Measurements from ENCODE around the gene CEACAM3.
"Not testable (repeated sequence)": the region's sequence is repeated elsewhere in the genome, so short reads cannot be mapped to it uniquely, and the experiment has no call there.

Gene CEACAM3

DNA sequence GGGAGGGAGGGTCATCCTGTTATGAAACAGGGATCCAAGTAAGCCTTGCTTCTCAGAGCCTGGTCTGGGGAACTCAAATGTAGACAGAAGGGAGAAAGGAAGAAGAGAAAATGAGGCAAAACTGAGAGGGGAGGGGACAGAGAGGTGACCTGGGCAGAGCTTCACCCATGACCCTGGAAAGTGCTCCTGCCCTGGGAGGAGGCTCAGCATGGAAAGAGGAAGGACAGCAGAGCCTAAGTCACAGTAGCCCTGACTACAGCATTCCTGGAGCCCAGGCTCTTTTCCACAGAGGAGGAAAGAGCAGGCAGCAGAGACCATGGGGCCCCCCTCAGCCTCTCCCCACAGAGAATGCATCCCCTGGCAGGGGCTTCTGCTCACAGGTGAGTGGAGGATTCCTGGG, at the start of gene CEACAM3:
CEACAM3 (plus strand) TSS at position 226 of the 400 bp plus-strand sequence; CDS start at position 317, 91 bp downstream.
- DNase-seq, result no peak

DNA sequence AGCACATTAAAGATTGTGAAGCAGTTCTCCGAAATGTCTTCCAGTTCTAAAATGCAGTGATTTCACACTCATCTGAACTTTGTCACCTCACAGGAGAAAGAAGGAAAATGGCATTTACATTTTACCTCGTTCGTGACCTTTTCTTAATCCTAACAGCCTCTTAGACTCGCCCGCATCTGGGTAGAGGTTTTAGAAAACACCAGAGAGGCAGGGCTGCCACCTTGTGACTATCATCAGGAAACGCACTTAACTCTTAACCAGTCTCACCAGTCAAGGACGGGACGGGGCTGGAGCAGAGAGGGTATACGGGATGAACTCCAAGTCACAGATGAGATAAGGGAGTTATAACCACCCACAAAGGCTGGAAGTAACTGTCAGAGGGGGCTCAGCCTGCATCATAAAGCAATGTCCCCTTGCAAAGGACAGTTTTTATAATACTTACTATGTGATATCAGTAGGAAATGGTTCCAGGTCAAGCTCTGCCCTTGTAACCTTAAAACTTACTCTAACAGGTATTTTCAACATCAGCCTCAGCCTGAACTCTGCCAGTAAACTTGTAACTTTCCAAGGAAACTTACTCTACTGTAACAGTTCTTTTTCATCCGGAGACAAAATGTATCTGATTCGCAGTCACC, 49.7 kb upstream of the CEACAM3 start:
- peak; percentile 90 for DNase-seq

DNA sequence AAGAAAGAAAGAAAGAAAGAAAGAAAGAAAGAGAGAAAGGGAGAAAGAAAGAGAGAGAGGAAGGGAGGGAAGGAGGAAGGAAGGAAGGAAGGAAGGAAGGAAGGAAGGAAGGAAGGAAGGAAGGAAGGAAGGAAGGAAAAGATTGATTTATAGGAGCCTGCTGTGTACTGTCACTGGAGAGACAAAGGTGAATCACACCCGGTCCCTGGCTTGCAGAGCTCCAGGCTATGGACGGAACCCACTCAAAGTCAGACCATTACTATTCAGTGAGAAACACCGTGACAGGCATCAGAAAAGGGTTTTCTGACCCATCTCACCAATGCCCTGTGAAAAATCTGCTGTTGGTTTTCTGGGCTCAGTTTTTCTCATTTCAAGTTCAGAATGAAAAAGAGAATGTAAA, 48.4 kb upstream of the CEACAM3 start:
- no peak for DNase-seq

- peak; percentile 94 for DNase-seq
Measured at GRCh38 chr19:41750248-41751134, 45.9 kb upstream of the CEACAM3 start.

DNA sequence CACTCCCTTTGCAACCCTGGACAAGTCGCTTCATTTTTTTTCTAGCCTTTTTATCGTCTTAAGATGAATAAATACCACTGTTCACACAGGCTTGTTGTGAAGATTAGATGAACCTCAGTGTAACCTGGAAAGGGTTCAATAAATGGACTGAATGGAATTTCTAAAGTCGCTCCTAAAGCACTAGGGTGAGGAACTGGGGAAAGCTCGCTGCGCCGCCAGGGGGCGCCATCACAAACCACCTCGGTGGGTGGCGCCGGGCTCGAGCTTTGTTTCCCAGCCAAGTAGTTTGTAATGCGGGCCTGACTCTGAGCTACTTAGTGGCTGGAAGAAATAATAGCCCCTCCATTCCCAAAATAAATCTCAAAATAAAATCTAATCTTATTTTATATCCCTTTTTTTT, 43.2 kb upstream of the CEACAM3 start:
- DNase-seq, result peak; percentile 79

DNA sequence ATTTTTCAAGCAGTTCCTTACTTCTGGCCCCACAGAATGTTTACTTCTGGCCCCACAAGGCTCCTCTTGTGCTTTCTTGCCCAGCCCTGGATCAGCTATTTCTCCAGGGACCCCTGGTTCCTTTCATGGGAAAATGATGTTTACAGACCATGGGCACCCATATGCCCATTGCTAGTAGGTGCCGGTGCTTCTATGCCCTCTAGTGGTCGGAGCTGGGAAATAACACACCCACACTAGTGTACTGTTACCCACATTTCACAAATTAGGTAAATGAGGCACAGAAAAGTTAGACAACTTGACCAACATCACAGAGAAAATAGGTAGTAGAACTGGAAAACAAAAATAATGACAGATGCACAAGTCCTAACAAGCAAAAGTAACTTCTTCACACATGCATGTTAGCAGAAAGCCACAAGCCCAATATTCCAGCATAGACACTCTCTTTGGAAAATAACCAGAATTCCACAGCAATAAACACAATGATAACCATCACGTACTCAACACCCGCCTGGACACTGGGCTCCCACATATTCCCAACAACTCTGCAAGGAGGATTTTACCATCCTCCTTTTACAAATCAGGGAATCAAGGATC, 42.4 kb upstream of the CEACAM3 start:
- DNase-seq, result peak; percentile 46

DNA sequence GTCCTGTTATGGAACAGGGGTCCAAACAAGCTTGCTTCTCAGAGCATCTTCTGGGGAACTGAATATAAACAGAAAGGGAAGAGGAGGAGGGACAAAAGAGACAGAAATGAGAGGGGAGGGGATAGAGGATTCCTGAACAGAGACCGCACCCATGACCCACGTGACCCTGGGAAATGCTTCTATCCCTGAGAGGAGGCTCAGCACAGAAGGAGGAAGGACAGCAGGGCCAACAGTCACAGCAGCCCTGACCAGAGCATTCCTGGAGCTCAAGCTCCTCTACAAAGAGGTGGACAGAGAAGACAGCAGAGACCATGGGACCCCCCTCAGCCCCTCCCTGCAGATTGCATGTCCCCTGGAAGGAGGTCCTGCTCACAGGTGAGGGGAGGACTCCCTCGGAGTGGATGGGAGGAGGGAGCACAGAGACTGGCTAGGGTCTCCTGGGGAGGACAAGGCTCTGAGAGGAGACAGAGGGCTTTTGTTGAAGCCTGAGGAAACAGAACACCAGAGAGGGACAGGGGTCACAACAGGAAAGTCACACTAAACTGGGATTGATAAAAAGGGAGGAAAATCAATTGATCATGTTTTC, 41.0 kb upstream of the CEACAM3 start, which contains the start of gene CEACAM6:
CEACAM6 (plus strand) TSS at position 203 of the 586 bp plus-strand sequence; CDS start at position 312, 109 bp downstream.
- DNase-seq, result no peak

DNA sequence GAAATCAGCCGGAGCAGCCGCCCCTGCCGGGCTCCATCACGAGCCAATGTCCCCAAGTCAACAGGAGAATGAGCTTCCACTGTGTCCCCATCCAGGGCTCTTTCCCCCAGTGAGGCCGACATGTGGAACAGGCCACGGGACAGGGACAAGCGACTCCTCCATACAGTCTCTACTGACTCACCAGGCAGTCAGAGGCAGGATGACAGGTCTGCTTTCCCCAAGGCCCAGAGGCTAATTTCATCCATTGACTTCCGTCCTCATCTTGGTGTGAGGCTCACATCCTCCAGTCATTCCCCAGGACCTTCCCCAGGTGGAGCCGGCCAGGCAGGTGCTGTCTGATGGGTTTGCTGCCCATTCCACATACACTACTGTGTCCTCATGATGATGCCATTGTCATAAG, 37.5 kb upstream of the CEACAM3 start:
- no peak for DNase-seq

GRCh38 chr19:41767115-41767514, 29.3 kb upstream of the CEACAM3 start:
- no peak for DNase-seq

GRCh38 chr19:41768105-41768504, 28.3 kb upstream of the CEACAM3 start:
- not testable (repeated sequence) for DNase-seq

GRCh38 chr19:41769608-41770007, 26.8 kb upstream of the CEACAM3 start:
- no peak for DNase-seq

DNA sequence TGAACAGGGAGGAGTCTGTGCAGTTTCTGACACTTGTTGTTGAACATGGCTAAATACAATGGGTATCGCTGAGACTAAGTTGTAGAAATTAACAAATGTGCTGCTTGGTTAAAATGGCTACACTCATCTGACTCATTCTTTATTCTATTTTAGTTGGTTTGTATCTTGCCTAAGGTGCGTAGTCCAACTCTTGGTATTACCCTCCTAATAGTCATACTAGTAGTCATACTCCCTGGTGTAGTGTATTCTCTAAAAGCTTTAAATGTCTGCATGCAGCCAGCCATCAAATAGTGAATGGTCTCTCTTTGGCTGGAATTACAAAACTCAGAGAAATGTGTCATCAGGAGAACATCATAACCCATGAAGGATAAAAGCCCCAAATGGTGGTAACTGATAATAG, 25.0 kb upstream of the CEACAM3 start:
- DNase-seq, result no peak

DNA sequence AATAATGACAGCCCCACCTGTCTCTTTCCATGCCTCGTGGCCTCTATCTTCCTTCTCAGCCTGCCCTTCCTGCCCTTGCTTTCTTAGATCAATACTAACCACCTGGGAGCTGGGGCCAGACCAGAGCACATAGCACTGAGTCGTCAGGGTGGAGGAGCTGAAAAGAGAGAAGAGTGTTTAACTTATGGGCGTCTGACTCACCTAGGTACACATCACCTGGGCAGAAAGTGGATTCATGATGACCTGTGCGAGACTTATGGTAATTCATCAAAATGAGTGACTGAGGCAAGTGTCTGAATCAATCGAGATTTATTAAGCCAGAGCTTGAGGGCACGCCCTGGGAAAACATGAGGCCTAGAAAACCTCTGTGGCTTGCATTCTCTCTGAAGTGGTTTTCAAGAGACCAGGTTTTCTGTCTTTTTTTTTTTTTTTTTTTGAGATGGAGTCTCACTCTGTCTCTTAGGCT, 21.8 kb upstream of the CEACAM3 start:
- DNase-seq, result peak; percentile 98

- no peak for DNase-seq
Measured at GRCh38 chr19:41776700-41777099, 19.7 kb upstream of the CEACAM3 start.

DNA sequence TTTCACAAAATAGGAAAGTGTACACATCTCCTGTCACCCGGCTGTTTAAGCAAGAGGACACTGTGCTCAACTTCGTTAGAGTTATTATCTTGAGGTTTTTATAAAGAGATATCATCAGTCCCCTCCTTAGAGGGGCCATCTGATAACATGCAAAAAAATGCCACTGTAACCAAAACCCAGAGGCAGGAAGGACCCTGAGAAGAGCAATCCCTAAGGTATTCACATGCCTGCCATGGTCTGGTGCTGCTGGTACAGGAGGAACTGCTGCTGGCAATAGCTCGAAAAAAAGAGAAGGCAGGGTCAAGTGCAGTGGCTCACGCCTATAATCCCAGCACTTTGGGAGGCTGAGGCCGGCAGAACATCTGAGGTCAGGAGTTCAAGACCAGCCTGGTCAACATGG, 12.8 kb upstream of the CEACAM3 start:
- no peak for DNase-seq

DNA sequence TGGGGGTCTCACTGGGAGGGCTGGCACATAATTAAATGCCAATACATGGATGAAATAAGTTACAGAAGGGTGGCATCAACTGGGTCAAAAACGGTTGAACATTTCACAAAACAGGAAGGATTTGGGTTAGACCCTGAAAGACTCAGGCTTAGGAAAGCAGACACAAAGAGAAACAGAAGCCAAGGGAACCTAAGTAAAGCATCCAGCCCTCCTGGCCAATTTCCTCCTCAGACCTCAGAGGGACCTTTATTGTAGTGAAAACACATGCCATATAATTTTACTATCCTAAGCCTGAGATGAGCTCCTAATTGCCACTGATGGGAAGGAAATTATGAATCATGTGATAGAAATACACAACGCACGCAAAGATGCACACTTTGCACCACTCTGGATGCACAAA, 12.1 kb upstream of the CEACAM3 start:
- DNase-seq, result no peak

DNA sequence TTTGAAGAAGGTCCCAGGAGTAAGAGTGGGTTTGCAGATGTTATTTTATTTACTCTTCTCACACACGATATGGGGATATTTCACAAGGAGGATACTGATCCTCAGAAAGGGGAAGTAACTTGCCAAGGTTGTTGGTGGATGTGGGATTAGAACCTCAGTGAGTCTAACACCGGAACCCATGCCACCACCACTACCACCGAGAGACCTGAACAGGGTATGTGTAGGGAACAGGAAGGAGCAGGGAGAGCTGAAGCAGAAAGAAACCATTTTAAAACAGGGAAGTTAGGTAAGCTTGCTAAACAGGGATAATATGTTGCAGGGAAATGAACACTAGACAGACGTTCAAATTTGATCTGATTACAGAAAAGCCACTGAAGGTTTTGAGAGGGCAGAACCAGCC, 11.6 kb upstream of the CEACAM3 start:
- DNase-seq, result no peak

DNA sequence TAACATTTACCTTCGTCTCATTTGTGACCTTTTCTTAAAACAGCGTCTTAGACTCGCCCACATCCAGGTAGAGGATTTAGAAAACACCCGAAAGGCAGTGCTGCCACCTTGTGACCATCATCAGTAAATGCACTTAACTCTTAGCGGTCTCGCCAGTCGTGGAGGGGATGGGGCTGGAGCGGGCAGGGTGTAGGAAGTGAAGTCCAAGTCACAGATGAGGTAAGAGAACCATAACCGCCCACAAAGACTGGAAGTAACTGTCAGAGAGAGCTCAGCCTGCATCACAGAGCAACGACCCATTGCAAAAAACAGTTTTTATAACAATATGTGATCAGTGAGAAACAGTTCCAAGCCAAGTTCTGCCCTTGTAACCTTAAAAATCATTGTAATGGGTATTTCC, 10.7 kb upstream of the CEACAM3 start:
- peak; percentile 98 for DNase-seq

DNA sequence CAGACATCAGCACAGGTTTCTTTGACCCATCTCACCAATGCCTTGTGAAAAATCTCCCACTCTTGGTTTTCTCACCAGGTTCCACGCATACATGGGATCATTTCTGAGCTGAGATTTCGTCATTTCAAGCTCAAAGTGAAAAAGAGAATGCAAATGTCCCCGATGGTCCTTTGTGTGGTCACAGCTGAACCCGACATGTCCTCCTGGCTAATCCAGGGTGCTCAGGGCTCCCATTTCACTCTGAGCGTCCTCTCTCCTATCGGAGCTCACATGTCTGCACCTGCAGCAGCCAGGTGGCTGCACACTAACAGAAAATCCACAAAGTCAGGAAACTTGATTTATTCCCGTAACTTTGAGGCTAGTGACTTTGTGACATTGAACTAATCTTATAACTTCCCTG, 9.3 kb upstream of the CEACAM3 start:
- peak; percentile 80 for DNase-seq

- not testable (repeated sequence) for DNase-seq
Measured at GRCh38 chr19:41788518-41788917, 7.9 kb upstream of the CEACAM3 start.

GRCh38 chr19:41789053-41789452, 7.3 kb upstream of the CEACAM3 start:
- peak; percentile 87 for DNase-seq

DNA sequence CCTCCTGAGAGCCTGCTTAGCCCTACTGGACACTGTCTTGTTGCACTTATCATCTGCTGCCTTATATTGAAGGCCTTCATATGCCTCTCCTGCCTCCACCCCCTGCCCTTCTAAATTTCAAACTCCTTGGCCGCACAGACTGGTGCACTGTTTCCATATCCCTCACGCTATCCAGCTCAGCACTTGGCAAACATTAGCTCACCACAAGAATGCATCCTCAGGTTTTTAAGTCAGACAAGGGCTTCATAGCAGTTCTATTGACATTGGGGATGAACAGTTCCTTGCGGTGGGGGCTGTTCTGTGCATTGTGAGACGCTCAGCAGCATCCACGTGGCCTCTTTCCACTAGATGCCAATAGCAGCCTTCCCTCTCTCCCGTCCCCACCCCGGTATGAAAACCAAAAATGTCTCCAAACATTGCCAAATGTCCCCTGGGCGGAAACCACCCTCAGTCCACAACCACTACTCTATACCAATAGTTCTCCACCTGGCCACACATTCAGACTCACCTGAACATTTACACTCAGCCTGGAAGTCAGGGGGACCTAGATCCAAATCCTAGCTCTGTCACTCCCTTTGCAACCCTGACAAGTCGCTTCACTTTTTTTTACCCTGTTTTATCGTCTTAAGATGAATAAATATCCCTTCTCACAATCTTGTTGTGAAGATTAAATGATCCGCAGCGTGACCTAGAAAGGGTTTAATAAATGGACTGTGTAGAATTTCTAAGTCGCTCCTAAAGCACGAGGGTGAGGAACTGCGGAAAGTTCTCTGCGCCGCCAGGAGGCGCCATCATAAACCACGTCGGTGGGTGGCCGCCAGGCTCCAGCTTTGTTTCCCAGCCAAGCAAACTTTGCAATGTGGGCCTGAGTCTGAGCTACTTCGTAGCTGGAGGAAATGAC, 3.6 kb upstream of the CEACAM3 start:
- DNase-seq, result peak; percentile 96

All from DMS79 treated with DMSO at 0.1 percent for 48 hours (cell line).